ENCODE results near the gene COASY. TPM values are rescaled to one million over a fixed set of nuclear protein-coding genes. Genes with fewer than 3 reads are reported as not detected.

The COASY gene
- 10 to 100 TPM; 59.5 to 60.9 TPM for total RNA-seq

GRCh38 chr17:42561897-42562387 is at the start of gene COASY:
Gene COASY, plus strand, starts transcription at chr17:42562148. Its CDS starts 475 bp downstream, at chr17:42562623.
- ChIA-PET POLR2A (interaction anchor here (0.5 to 1.5 kb wide), 4 partner anchors 18 to 437 kb away, joined by 3 to 5 read pairs (median 3); no protein-coding TSS in a partner anchor), CTCF (interaction anchor here (7.5 kb wide), 1 partner anchor 15 kb away, joined by 70 read pairs; the partner anchor contains the start of gene PSMC3IP)
- Mint-ChIP-seq H3K9me3 (no peaks in the 10 kb centered on the region), H3K27me3 (no peaks in the 10 kb centered on the region), H3K4me3 (peak within 1 kb of the TSS; percentile 88), H3K27ac (peak within 1 kb of the TSS; percentile 90), H3K4me1 (ENCODE audit: low read depth) (peaks cover 34% of the 10 kb centered on the region), H3K36me3 (ENCODE audit: low read depth) (peaks cover 26% of the 10 kb centered on the region)
- ATAC-seq, result peak; percentile 80
- TF ChIP-seq, protein P1, sequence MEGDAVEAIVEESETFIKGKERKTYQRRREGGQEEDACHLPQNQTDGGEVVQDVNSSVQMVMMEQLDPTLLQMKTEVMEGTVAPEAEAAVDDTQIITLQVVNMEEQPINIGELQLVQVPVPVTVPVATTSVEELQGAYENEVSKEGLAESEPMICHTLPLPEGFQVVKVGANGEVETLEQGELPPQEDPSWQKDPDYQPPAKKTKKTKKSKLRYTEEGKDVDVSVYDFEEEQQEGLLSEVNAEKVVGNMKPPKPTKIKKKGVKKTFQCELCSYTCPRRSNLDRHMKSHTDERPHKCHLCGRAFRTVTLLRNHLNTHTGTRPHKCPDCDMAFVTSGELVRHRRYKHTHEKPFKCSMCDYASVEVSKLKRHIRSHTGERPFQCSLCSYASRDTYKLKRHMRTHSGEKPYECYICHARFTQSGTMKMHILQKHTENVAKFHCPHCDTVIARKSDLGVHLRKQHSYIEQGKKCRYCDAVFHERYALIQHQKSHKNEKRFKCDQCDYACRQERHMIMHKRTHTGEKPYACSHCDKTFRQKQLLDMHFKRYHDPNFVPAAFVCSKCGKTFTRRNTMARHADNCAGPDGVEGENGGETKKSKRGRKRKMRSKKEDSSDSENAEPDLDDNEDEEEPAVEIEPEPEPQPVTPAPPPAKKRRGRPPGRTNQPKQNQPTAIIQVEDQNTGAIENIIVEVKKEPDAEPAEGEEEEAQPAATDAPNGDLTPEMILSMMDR (IDR thresholded peaks at IDR 0.05), result no peak
- peak; percentile 95 for DNase-seq
- intact Hi-C loops (cut with micrococcal nuclease), result no loop called here

GRCh38 chr17:42512246-42512645 is 49.7 kb upstream of the COASY start:
- POLR2A ChIA-PET, result interaction anchor here (0.5 kb wide), 1 partner anchor 71 kb away, joined by 4 read pairs; no protein-coding TSS in a partner anchor
- TF ChIP-seq, protein P1 (IDR thresholded peaks at IDR 0.05), result no peak
- Mint-ChIP-seq H3K27me3 (no peaks in the 10 kb centered on the region), H3K4me1 (ENCODE audit: low read depth) (no peaks in the 10 kb centered on the region), H3K36me3 (ENCODE audit: low read depth) (no peaks in the 10 kb centered on the region), H3K4me3 (no peak overlapping the region), H3K9me3 (no peaks in the 10 kb centered on the region), H3K27ac (no peak overlapping the region)
- intact Hi-C loops (cut with micrococcal nuclease), result no loop called here
- CTCF ChIA-PET, result interaction anchor here (0.6 to 2.4 kb wide), 4 partner anchors 15 to 109 kb away, joined by 3 to 9 read pairs (median 3); no protein-coding TSS in a partner anchor
- DNase-seq (no peak), ATAC-seq (no peak)

DNA sequence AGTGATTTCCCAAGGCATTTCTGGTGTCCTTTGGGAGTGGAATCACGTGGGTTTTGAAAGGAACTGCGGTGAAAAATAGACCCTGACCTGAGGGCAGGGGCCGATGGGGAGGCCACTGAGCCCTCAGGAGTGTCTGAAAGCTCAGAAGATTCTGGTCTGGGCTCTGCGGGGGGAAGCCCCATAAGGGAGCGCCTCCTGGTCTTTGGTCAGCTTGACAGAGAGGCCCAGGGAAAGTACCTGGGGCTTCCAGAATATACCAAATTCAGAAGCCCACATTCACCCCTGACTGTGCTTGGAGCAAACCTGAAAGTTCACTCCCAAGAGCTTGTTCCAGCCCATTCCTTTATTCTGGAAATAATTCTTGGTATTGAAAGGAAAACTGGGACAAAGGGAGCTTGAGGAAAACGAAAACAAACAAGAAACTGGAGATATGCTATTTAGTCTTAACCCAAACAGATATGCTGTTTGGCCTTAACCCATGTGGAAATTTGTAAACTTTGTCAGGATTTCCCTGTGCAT is 49.2 kb upstream of the COASY start:
- H3K27ac Mint-ChIP-seq, result no peak overlapping the region
- no peaks in the 10 kb centered on the region for H3K4me1 Mint-ChIP-seq (ENCODE audit: low read depth)
- H3K9me3 Mint-ChIP-seq, result no peaks in the 10 kb centered on the region
- ChIA-PET POLR2A (no interaction called here), CTCF (interaction anchor here (0.6 to 2.4 kb wide), 4 partner anchors 14 to 110 kb away, joined by 3 to 9 read pairs (median 3); no protein-coding TSS in a partner anchor)
- ATAC-seq, result no peak
- intact Hi-C loops (cut with micrococcal nuclease), result no loop called here
- TF ChIP-seq, protein P1 (IDR thresholded peaks at IDR 0.05), result no peak
- no peaks in the 10 kb centered on the region for H3K27me3 Mint-ChIP-seq
- no peak for DNase-seq
- H3K36me3 Mint-ChIP-seq (ENCODE audit: low read depth), result no peaks in the 10 kb centered on the region
- H3K4me3 Mint-ChIP-seq, result no peak overlapping the region

GRCh38 chr17:42513686-42514085 is 48.3 kb upstream of the COASY start:
- H3K9me3 Mint-ChIP-seq, result no peaks in the 10 kb centered on the region
- no peak for DNase-seq
- H3K36me3 Mint-ChIP-seq (ENCODE audit: low read depth), result no peaks in the 10 kb centered on the region
- POLR2A ChIA-PET, result no interaction called here
- no peak for ATAC-seq
- intact Hi-C loops (cut with micrococcal nuclease), result no loop called here
- no peak overlapping the region for H3K4me3 Mint-ChIP-seq
- H3K27ac Mint-ChIP-seq, result no peak overlapping the region
- no peaks in the 10 kb centered on the region for H3K27me3 Mint-ChIP-seq
- TF ChIP-seq, protein P1 (IDR thresholded peaks at IDR 0.05), result no peak
- H3K4me1 Mint-ChIP-seq (ENCODE audit: low read depth), result no peaks in the 10 kb centered on the region
- CTCF ChIA-PET, result interaction anchor here (1.4 to 2.4 kb wide), 5 partner anchors 14 to 74 kb away, joined by 3 to 9 read pairs (median 7); no protein-coding TSS in a partner anchor

DNA sequence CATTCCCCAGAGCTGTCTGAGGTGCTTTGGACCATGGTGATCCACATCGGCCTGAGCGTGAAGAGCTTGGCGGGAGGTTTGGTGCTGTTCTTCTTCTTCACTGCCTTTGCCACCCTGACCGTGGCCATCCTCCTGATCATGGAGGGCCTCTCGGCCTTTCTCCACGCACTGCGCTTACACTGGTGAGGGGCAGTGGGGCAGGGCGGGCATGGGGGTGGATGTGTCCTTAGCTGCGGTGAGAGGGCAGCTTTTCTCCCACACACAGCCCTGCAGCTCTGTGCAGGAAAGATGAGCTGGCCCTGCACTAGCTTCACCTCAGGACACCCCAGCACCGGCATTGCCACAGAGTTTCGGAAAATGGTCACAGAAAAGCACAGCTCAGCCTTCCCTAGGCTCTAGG is 47.7 kb upstream of the COASY start:
- Mint-ChIP-seq H3K4me3 (no peak overlapping the region), H3K9me3 (no peaks in the 10 kb centered on the region), H3K27me3 (no peaks in the 10 kb centered on the region), H3K27ac (no peak overlapping the region), H3K36me3 (ENCODE audit: low read depth) (no peaks in the 10 kb centered on the region), H3K4me1 (ENCODE audit: low read depth) (no peaks in the 10 kb centered on the region)
- TF ChIP-seq, protein P1 (IDR thresholded peaks at IDR 0.05), result no peak
- no peak for DNase-seq
- intact Hi-C loops (cut with micrococcal nuclease), result no loop called here
- no peak for ATAC-seq
- ChIA-PET CTCF (interaction anchor here (1.0 to 1.9 kb wide), 7 partner anchors 13 to 107 kb away, joined by 3 to 8 read pairs (median 4); no protein-coding TSS in a partner anchor), POLR2A (no interaction called here)
